ENCODE measurements around the gene STMN1. TPM values are rescaled to one million over a fixed set of nuclear protein-coding genes. Genes with fewer than 3 reads are reported as not detected.

The STMN1 gene
- 356 and 519 TPM in 2 replicates for total RNA-seq (ENCODE audit: low replicate concordance)

- H3K4me2 ChIP-seq = peak within 1 kb of the TSS; percentile 88
These were observed at the start of gene STMN1 for GRCh38 chr1:25905680-25906643. STMN1 (minus strand) TSS chr1:25906419; CDS start chr1:25904676, 1,743 bp downstream.

GRCh38 chr1:25955553-25955952 is 49.3 kb upstream of the STMN1 start:
- TF ChIP-seq EZH2phosphoT487 (IDR thresholded peaks at IDR 0.05) = no peak
- TF ChIP-seq CTCF (IDR thresholded peaks at IDR 0.05) = no peak
- no peak for TF ChIP-seq EZH2 (IDR thresholded peaks at IDR 0.05)
- H3K4me3 ChIP-seq = no peak overlapping the region
- peaks cover 13% of the 10 kb centered on the region for H3K4me1 Mint-ChIP-seq

More at GRCh38 chr1:25905680-25906643, at the start of gene STMN1:
- Mint-ChIP-seq H3K27ac (peak within 1 kb of the TSS; percentile 95), H3K9me3 (peaks cover 5% of the 10 kb centered on the region), H3K4me3 (peak within 1 kb of the TSS; percentile 94), H3K36me3 (peaks cover 26% of the 10 kb centered on the region), H3K27me3 (ENCODE audit: insufficient read depth, low read depth) (peaks cover 5% of the 10 kb centered on the region), H3K4me1 (peaks cover 48% of the 10 kb centered on the region)
- Histone ChIP-seq H3K27ac (peak within 1 kb of the TSS; percentile 90), H2AFZ (replicated peaks) (peak within 1 kb of the TSS; percentile 65), H3K4me3 (peak within 1 kb of the TSS; percentile 90), H3K9me3 (ENCODE audit: low read depth) (no peaks in the 10 kb centered on the region), H3F3A (ENCODE audit: low read depth) (peaks cover 53% of the 10 kb centered on the region), H3K79me2 (ENCODE audit: low read depth) (peaks cover 44% of the 10 kb centered on the region), H3K9ac (peak within 1 kb of the TSS; percentile 67), H3K27me3 (no peaks in the 10 kb centered on the region), H3K4me1 (peaks cover 38% of the 10 kb centered on the region), H3K36me3 (peaks cover 23% of the 10 kb centered on the region), H4K20me1 (ENCODE audit: low read depth) (peaks cover 43% of the 10 kb centered on the region)
- peak; percentile 98 for DNase-seq (ENCODE audit: low spot score)
- TF ChIP-seq CTCF (IDR thresholded peaks at IDR 0.05) (no peak), EZH2phosphoT487 (IDR thresholded peaks at IDR 0.05) (no peak), EZH2 (IDR thresholded peaks at IDR 0.05) (no peak)

GRCh38 chr1:25954282-25954938 is 48.2 kb upstream of the STMN1 start:
- H3K27ac Mint-ChIP-seq = no peak overlapping the region
- H2AFZ ChIP-seq (replicated peaks) = no peak overlapping the region
- no peak overlapping the region for H3K9ac ChIP-seq
- no peak overlapping the region for H3K27ac ChIP-seq
- H3K27me3 Mint-ChIP-seq (ENCODE audit: insufficient read depth, low read depth) = no peaks in the 10 kb centered on the region
- no peaks in the 10 kb centered on the region for H3K9me3 ChIP-seq (ENCODE audit: low read depth)
- no peak for DNase-seq (ENCODE audit: low spot score)
- no peaks in the 10 kb centered on the region for H4K20me1 ChIP-seq (ENCODE audit: low read depth)
- no peaks in the 10 kb centered on the region for H3F3A ChIP-seq (ENCODE audit: low read depth)
- H3K4me2 ChIP-seq = no peak overlapping the region
- H3K4me3 ChIP-seq = no peak overlapping the region
- no peaks in the 10 kb centered on the region for H3K36me3 ChIP-seq
- H3K27me3 ChIP-seq = no peaks in the 10 kb centered on the region
- H3K4me1 Mint-ChIP-seq = peaks cover 13% of the 10 kb centered on the region
- H3K9me3 Mint-ChIP-seq = peaks cover 5% of the 10 kb centered on the region
- H3K79me2 ChIP-seq (ENCODE audit: low read depth) = no peaks in the 10 kb centered on the region
- no peak overlapping the region for H3K4me3 Mint-ChIP-seq
- TF ChIP-seq CTCF (IDR thresholded peaks at IDR 0.05) (no peak), EZH2phosphoT487 (IDR thresholded peaks at IDR 0.05) (no peak), EZH2 (IDR thresholded peaks at IDR 0.05) (no peak)
- H3K4me1 ChIP-seq = no peaks in the 10 kb centered on the region
- peaks cover 19% of the 10 kb centered on the region for H3K36me3 Mint-ChIP-seq

More at GRCh38 chr1:25955553-25955952, 49.3 kb upstream of the STMN1 start:
- no peaks in the 10 kb centered on the region for H3K27me3 Mint-ChIP-seq (ENCODE audit: insufficient read depth, low read depth)
- H3K36me3 Mint-ChIP-seq = peaks cover 30% of the 10 kb centered on the region
- DNase-seq (ENCODE audit: low spot score) = no peak
- H3K9me3 Mint-ChIP-seq = peaks cover 5% of the 10 kb centered on the region
- no peak overlapping the region for H3K9ac ChIP-seq
- H2AFZ ChIP-seq (replicated peaks) = no peak overlapping the region
- H3K79me2 ChIP-seq (ENCODE audit: low read depth) = no peaks in the 10 kb centered on the region
- no peaks in the 10 kb centered on the region for H3K27me3 ChIP-seq
- no peak overlapping the region for H3K27ac ChIP-seq
- no peak overlapping the region for H3K4me3 Mint-ChIP-seq
- H3K27ac Mint-ChIP-seq = no peak overlapping the region
- no peaks in the 10 kb centered on the region for H4K20me1 ChIP-seq (ENCODE audit: low read depth)
- H3K4me2 ChIP-seq = no peak overlapping the region
- H3F3A ChIP-seq (ENCODE audit: low read depth) = no peaks in the 10 kb centered on the region
- H3K4me1 ChIP-seq = no peaks in the 10 kb centered on the region
- no peaks in the 10 kb centered on the region for H3K9me3 ChIP-seq (ENCODE audit: low read depth)
- H3K36me3 ChIP-seq = peaks cover 10% of the 10 kb centered on the region

Measured in neural progenitor cell (in vitro differentiated cells).